HL-60 (cell line): ENCODE data around the gene FAM170B.

Source experiments
- GABPA ChIP-seq: IDR thresholded peaks from 2 replicates; pipeline ENCODE4 v1.6.1; 2012; ENCODE audit warnings: low read depth
- POLR2AphosphoS5 ChIP-seq: IDR thresholded peaks from 2 replicates; pipeline ENCODE4 v1.6.1; 2012; ENCODE audit warnings: low read depth
- TF ChIP-seq, protein P1 (sequence below): IDR thresholded peaks from one replicate; pipeline ENCODE4 v1.5.1; 2011; ENCODE audit warnings: low read length, control low read depth, inconsistent platforms; ENCODE audit not compliant: insufficient read depth
- TF ChIP-seq, protein P2 (sequence below): IDR thresholded peaks from 2 replicates; pipeline ENCODE4 v1.6.1; 2012; ENCODE audit warnings: low read depth; ENCODE audit not compliant: insufficient replicate concordance

GRCh38 chr10:49112098-49112497, 21.7 kb downstream of the FAM170B start:
- TF ChIP-seq, protein P1, sequence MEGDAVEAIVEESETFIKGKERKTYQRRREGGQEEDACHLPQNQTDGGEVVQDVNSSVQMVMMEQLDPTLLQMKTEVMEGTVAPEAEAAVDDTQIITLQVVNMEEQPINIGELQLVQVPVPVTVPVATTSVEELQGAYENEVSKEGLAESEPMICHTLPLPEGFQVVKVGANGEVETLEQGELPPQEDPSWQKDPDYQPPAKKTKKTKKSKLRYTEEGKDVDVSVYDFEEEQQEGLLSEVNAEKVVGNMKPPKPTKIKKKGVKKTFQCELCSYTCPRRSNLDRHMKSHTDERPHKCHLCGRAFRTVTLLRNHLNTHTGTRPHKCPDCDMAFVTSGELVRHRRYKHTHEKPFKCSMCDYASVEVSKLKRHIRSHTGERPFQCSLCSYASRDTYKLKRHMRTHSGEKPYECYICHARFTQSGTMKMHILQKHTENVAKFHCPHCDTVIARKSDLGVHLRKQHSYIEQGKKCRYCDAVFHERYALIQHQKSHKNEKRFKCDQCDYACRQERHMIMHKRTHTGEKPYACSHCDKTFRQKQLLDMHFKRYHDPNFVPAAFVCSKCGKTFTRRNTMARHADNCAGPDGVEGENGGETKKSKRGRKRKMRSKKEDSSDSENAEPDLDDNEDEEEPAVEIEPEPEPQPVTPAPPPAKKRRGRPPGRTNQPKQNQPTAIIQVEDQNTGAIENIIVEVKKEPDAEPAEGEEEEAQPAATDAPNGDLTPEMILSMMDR: no peak
- no peak for TF ChIP-seq POLR2AphosphoS5
- TF ChIP-seq, protein P2, sequence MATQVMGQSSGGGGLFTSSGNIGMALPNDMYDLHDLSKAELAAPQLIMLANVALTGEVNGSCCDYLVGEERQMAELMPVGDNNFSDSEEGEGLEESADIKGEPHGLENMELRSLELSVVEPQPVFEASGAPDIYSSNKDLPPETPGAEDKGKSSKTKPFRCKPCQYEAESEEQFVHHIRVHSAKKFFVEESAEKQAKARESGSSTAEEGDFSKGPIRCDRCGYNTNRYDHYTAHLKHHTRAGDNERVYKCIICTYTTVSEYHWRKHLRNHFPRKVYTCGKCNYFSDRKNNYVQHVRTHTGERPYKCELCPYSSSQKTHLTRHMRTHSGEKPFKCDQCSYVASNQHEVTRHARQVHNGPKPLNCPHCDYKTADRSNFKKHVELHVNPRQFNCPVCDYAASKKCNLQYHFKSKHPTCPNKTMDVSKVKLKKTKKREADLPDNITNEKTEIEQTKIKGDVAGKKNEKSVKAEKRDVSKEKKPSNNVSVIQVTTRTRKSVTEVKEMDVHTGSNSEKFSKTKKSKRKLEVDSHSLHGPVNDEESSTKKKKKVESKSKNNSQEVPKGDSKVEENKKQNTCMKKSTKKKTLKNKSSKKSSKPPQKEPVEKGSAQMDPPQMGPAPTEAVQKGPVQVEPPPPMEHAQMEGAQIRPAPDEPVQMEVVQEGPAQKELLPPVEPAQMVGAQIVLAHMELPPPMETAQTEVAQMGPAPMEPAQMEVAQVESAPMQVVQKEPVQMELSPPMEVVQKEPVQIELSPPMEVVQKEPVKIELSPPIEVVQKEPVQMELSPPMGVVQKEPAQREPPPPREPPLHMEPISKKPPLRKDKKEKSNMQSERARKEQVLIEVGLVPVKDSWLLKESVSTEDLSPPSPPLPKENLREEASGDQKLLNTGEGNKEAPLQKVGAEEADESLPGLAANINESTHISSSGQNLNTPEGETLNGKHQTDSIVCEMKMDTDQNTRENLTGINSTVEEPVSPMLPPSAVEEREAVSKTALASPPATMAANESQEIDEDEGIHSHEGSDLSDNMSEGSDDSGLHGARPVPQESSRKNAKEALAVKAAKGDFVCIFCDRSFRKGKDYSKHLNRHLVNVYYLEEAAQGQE: no peak
- no peak for TF ChIP-seq GABPA
